ENCODE measurements around the gene RAB11FIP3. TPM values are rescaled to one million over a fixed set of nuclear protein-coding genes. Genes with fewer than 3 reads are reported as not detected.

RAB11FIP3 gene
- total and polyA plus RNA-seq, 10 of the 15 experiments (the other 5 are each of a cell fraction or from before 2014, with no cell fraction given), result 1.2 to 27.3 (median 7.7) TPM

- TF ChIP-seq NFYB (IDR thresholded peaks at IDR 0.05; ENCODE audit: insufficient read depth, low read depth, low read length), result no peak
- no peak for TF ChIP-seq GABPA (IDR thresholded peaks at IDR 0.05; ENCODE audit: low read depth)
- TF ChIP-seq MAX (IDR thresholded peaks at IDR 0.05; ENCODE audit: low read depth, low read length), result no peak
- no peak for TF ChIP-seq BCLAF1 (IDR thresholded peaks at IDR 0.05)
- no peak for TF ChIP-seq RAD51 (IDR thresholded peaks at IDR 0.05)
- TF ChIP-seq, protein P1, sequence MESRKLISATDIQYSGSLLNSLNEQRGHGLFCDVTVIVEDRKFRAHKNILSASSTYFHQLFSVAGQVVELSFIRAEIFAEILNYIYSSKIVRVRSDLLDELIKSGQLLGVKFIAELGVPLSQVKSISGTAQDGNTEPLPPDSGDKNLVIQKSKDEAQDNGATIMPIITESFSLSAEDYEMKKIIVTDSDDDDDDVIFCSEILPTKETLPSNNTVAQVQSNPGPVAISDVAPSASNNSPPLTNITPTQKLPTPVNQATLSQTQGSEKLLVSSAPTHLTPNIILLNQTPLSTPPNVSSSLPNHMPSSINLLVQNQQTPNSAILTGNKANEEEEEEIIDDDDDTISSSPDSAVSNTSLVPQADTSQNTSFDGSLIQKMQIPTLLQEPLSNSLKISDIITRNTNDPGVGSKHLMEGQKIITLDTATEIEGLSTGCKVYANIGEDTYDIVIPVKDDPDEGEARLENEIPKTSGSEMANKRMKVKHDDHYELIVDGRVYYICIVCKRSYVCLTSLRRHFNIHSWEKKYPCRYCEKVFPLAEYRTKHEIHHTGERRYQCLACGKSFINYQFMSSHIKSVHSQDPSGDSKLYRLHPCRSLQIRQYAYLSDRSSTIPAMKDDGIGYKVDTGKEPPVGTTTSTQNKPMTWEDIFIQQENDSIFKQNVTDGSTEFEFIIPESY (IDR thresholded peaks at IDR 0.05), result no peak
- no peak for TF ChIP-seq GATAD2B (conservative IDR thresholded peaks at IDR 0.05; ENCODE audit: low read depth)
- no peak for TF ChIP-seq RB1 (IDR thresholded peaks at IDR 0.05; ENCODE audit: borderline replicate concordance)
- 0 out of 2 replicates have a peak, but pooled peaks have one; percentile 23 for TF ChIP-seq NR2F1 (conservative IDR thresholded peaks at IDR 0.05)
- TF ChIP-seq CUX1 (IDR thresholded peaks at IDR 0.05; ENCODE audit: insufficient replicate concordance, low read depth, low read length), result no peak
- TF ChIP-seq MTA3 (IDR thresholded peaks at IDR 0.05; ENCODE audit: borderline replicate concordance, low read length), result no peak
- TF ChIP-seq REST (IDR thresholded peaks at IDR 0.05; ENCODE audit: low read depth, low read length), result no peak
- TF ChIP-seq ZNF24 (IDR thresholded peaks at IDR 0.05), result no peak
- TF ChIP-seq HDAC2 (IDR thresholded peaks at IDR 0.05), result no peak
Observed at GRCh38 chr16:566475-567372, 141.3 kb downstream of the RAB11FIP3 start, which contains the start of gene NHLRC4 (continued).
